HFFc6 (cell line): ENCODE measurements around the gene OTOA. TPM values are rescaled to one million over a fixed set of nuclear protein-coding genes. Genes with fewer than 3 reads are reported as not detected.

Source experiments
- DNase-seq: peaks from one replicate; pipeline ENCODE4 v3.0.0-alpha.2; 2018
- H3K27ac Mint-ChIP-seq: 2 replicates; pipeline ENCODE4 v1.8.0; 2020; ENCODE audit warnings: mild to moderate bottlenecking, mixed read lengths
- H3K27me3 Mint-ChIP-seq: 2 replicates; pipeline ENCODE4 v1.8.0; 2021; ENCODE audit warnings: mild to moderate bottlenecking, moderate library complexity, mixed read lengths; ENCODE audit not compliant: insufficient read depth
- H3K36me3 Mint-ChIP-seq: 2 replicates; pipeline ENCODE4 v1.8.0; 2021; ENCODE audit warnings: low read depth, mixed read lengths
- H3K4me1 Mint-ChIP-seq: 2 replicates; pipeline ENCODE4 v1.8.0; 2020; ENCODE audit warnings: low read depth, mixed read lengths
- H3K4me3 Mint-ChIP-seq: 2 replicates; pipeline ENCODE4 v1.8.0; 2020; ENCODE audit warnings: mild to moderate bottlenecking, moderate library complexity, mixed read lengths
- H3K9me3 Mint-ChIP-seq: 2 replicates; pipeline ENCODE4 v1.8.0; 2020; ENCODE audit warnings: mild to moderate bottlenecking, mixed read lengths
- CTCF ChIP-seq: fragments of 200-600 bp; sonication (generic); IDR thresholded peaks from 2 replicates; pipeline ENCODE4 v1.5.0; 2021; ENCODE audit warnings: antibody characterized with exemption, mild to moderate bottlenecking
- long read RNA-seq: library from polyadenylated mRNA; unstranded; transcript quantifications from one replicate; pipeline ENCODE4 v2.0.0, GENCODE V29; 2019
- total RNA-seq, 6 experiments: library from RNA; stranded (reverse); fragmentation: NEBNext Ultra II Directional; extraction: Animal tissue kit (Norgen Biotek cat#: 25700); gene quantifications; 2 replicates in 1 of 6; 3 replicates in 5 of 6; pipeline ENCODE4 v1.2.3, GENCODE V29; 2021

OTOA gene
- not detected for total RNA-seq
- long read RNA-seq, result 0 reads

- H3K4me3 Mint-ChIP-seq, result no peak within 1 kb of the TSS; the same call in 1 of the 2 replicates
- no peaks in the 10 kb centered on the region for H3K9me3 Mint-ChIP-seq
- DNase-seq, result no peak
- peaks cover 1% of the 10 kb centered on the region for H3K27me3 Mint-ChIP-seq
- H3K27ac Mint-ChIP-seq, result no peak within 1 kb of the TSS
- H3K36me3 Mint-ChIP-seq, result no peaks in the 10 kb centered on the region
- H3K4me1 Mint-ChIP-seq, result peaks cover 15% of the 10 kb centered on the region
- TF ChIP-seq CTCF, result no peak
Measured at GRCh38 chr16:21663889-21664647, at the start of gene OTOA. OTOA (plus strand) TSS chr16:21663968; CDS start chr16:21678515, 14,547 bp downstream.

GRCh38 chr16:21614896-21615295 lies 48.9 kb upstream of the OTOA start:
- peaks cover 21% of the 10 kb centered on the region for H3K36me3 Mint-ChIP-seq
- no peaks in the 10 kb centered on the region; the same call in 1 of the 2 replicates for H3K27me3 Mint-ChIP-seq
- peak overlapping the region; percentile 19; the same call in 1 of the 2 replicates for H3K27ac Mint-ChIP-seq
- H3K9me3 Mint-ChIP-seq, result no peaks in the 10 kb centered on the region
- H3K4me1 Mint-ChIP-seq, result peaks cover 70% of the 10 kb centered on the region
- TF ChIP-seq CTCF, result peak; percentile 51
- no peak for DNase-seq
- H3K4me3 Mint-ChIP-seq, result no peak overlapping the region

- Mint-ChIP-seq H3K9me3 (no peaks in the 10 kb centered on the region), H3K4me3 (no peak overlapping the region), H3K27ac (peak overlapping the region; percentile 46), H3K36me3 (peaks cover 32% of the 10 kb centered on the region), H3K27me3 (no peaks in the 10 kb centered on the region), H3K4me1 (peaks cover 56% of the 10 kb centered on the region)
- DNase-seq, result no peak
- no peak for TF ChIP-seq CTCF
Measured at GRCh38 chr16:21617607-21618006, 46.2 kb upstream of the OTOA start.

- no peak for DNase-seq
- Mint-ChIP-seq H3K9me3 (no peaks in the 10 kb centered on the region), H3K27ac (no peak overlapping the region), H3K4me1 (peaks cover 50% of the 10 kb centered on the region), H3K4me3 (no peak overlapping the region), H3K36me3 (peaks cover 37% of the 10 kb centered on the region), H3K27me3 (no peaks in the 10 kb centered on the region)
- TF ChIP-seq CTCF, result no peak
Measured at GRCh38 chr16:21618281-21618680, 45.5 kb upstream of the OTOA start.

- DNase-seq, result no peak
- Mint-ChIP-seq H3K9me3 (no peaks in the 10 kb centered on the region), H3K4me1 (peaks cover 44% of the 10 kb centered on the region), H3K27me3 (no peaks in the 10 kb centered on the region), H3K27ac (peak overlapping the region; percentile 1; the same call in 1 of the 2 replicates), H3K4me3 (no peak overlapping the region), H3K36me3 (peaks cover 44% of the 10 kb centered on the region)
- no peak for TF ChIP-seq CTCF
Measured at GRCh38 chr16:21619765-21620425, 43.9 kb upstream of the OTOA start.
